Neural progenitor cell (in vitro differentiated cells): Measurements from ENCODE around the gene GNAQ. TPM values are rescaled to one million over a fixed set of nuclear protein-coding genes. Genes with fewer than 3 reads are reported as not detected.

Source experiments
- DNase-seq: peaks from one replicate; pipeline ENCODE4 v3.0.0-alpha.2; 2016; ENCODE audit warnings: low spot score
- H2AFZ ChIP-seq: fragments of 200-600 bp; sonication (generic); replicated peaks from 2 replicates; pipeline ENCODE4 v1.6.1; 2016; ENCODE audit warnings: antibody characterized with exemption
- H3F3A ChIP-seq: fragments of 200-600 bp; sonication (generic); 2 replicates; pipeline ENCODE4 v1.6.1; 2016; ENCODE audit warnings: antibody characterized with exemption, low read depth
- H3K27ac ChIP-seq: fragments of 200-600 bp; sonication (generic); 2 replicates; pipeline ENCODE4 v1.5.1; 2016; ENCODE audit warnings: mild to moderate bottlenecking
- H3K27me3 ChIP-seq: fragments of 200-600 bp; sonication (generic); 2 replicates; pipeline ENCODE4 v1.6.1; 2016; ENCODE audit warnings: mild to moderate bottlenecking, moderate library complexity
- H3K36me3 ChIP-seq: fragments of 200-600 bp; sonication (generic); 2 replicates; pipeline ENCODE4 v1.5.1; 2016
- H3K4me1 ChIP-seq: fragments of 200-600 bp; sonication (generic); 2 replicates; pipeline ENCODE4 v1.6.1; 2016; ENCODE audit warnings: mixed run types
- H3K4me2 ChIP-seq: fragments of 200-600 bp; sonication (generic); 2 replicates; pipeline ENCODE4 v1.6.1; 2016
- H3K4me3 ChIP-seq: fragments of 200-600 bp; sonication (generic); 2 replicates; pipeline ENCODE4 v1.5.1; 2016
- H3K79me2 ChIP-seq: fragments of 200-600 bp; sonication (generic); 2 replicates; pipeline ENCODE4 v1.6.1; 2016; ENCODE audit warnings: low read depth
- H3K9ac ChIP-seq: fragments of 200-600 bp; sonication (generic); 2 replicates; pipeline ENCODE4 v1.6.1; 2016
- H3K9me3 ChIP-seq: fragments of 200-600 bp; sonication (generic); 2 replicates; pipeline ENCODE4 v1.5.1; 2016; ENCODE audit warnings: low read depth
- H4K20me1 ChIP-seq: fragments of 200-600 bp; sonication (generic); 2 replicates; pipeline ENCODE4 v1.6.1; 2016; ENCODE audit warnings: low read depth
- H3K27ac Mint-ChIP-seq: 3 replicates; pipeline ENCODE4 v1.8.0; 2021; ENCODE audit warnings: mixed read lengths
- H3K27me3 Mint-ChIP-seq: 2 replicates; pipeline ENCODE4 v1.8.0; 2022; ENCODE audit warnings: low read depth, mild to moderate bottlenecking, inconsistent platforms, moderate library complexity, mixed read lengths; ENCODE audit not compliant: insufficient read depth
- H3K36me3 Mint-ChIP-seq: 3 replicates; pipeline ENCODE4 v1.8.0; 2021; ENCODE audit warnings: mixed read lengths
- H3K4me1 Mint-ChIP-seq: 3 replicates; pipeline ENCODE4 v1.8.0; 2021; ENCODE audit warnings: mixed read lengths
- H3K4me3 Mint-ChIP-seq: 3 replicates; pipeline ENCODE4 v1.8.0; 2021; ENCODE audit warnings: mild to moderate bottlenecking, moderate library complexity, mixed read lengths
- H3K9me3 Mint-ChIP-seq: 3 replicates; pipeline ENCODE4 v1.8.0; 2020; ENCODE audit warnings: mixed read lengths
- EZH2 ChIP-seq: fragments of 200-600 bp; sonication (generic); IDR thresholded peaks from 2 replicates; pipeline ENCODE4 v1.6.1; 2017; ENCODE audit warnings: antibody characterized with exemption, mild to moderate bottlenecking, moderate library complexity
- EZH2phosphoT487 ChIP-seq: fragments of 200-600 bp; sonication (generic); IDR thresholded peaks from 2 replicates; pipeline ENCODE4 v1.6.1; 2017; ENCODE audit warnings: antibody characterized with exemption
- total RNA-seq: library from RNA; depleted of rRNA; stranded (reverse); fragments of >200 nt; gene quantifications from 2 replicates; pipeline ENCODE4 v1.2.3, GENCODE V29; 2015; ENCODE audit warnings: low replicate concordance
- TF ChIP-seq, protein P1 (sequence below): fragments of 200-600 bp; sonication (generic); IDR thresholded peaks from 2 replicates; pipeline ENCODE4 v1.5.1; 2017; ENCODE audit warnings: antibody characterized with exemption, mild to moderate bottlenecking

GNAQ gene
- total RNA-seq, 1 donor from 2014 or later = 87.9 TPM

DNA sequence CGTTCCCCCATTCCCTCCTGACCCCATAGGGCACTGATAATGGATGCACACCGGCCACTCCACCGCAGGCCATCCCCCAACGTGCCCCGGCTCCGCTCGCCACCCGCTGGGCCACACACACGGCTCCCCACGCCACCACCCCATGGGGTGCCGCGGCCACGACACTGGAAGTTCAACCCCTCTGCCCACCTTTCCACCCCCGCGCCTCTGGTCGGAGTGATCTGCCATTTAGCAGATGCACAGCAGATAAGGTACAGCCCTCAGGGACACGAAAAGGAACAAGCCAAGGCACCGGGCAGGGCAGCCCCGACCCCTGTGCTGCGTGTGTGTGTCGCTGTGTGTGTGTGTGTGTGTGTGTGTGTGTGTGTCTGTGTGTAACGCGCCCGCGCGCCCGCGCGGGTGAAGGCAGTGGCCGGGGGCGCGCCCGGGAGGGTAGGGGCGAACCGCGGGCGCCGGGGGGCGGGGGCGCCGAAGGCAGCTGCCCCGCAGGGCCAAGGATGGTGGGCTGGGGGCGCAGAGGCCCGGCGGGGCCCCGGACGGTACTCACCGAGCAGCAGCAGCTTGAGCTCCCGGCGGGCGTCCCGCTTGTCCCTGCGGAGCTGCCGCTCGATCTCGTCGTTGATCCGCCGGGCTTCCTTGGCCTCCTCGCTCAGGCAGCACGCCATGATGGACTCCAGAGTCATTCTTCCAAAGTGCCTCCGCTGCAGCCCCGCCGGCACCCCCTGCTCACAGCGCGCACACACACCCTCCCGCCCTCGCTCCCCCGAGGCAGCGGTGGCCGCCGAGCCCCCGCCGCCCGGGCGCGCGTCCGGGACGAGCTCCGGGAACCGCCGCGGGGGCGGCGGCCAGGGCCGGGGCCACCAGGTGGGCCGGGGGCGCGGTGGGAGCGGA is 813 bp downstream of the GNAQ start:
- Mint-ChIP-seq H3K4me3 (peak overlapping the region; percentile 96), H3K27me3 (peaks cover 6% of the 10 kb centered on the region), H3K4me1 (peaks cover 28% of the 10 kb centered on the region), H3K36me3 (peaks cover 2% of the 10 kb centered on the region), H3K27ac (peak overlapping the region; percentile 85), H3K9me3 (no peaks in the 10 kb centered on the region)
- Histone ChIP-seq H3K9ac (peak overlapping the region; percentile 5), H3K27me3 (no peaks in the 10 kb centered on the region), H3K36me3 (no peaks in the 10 kb centered on the region), H4K20me1 (peaks cover 45% of the 10 kb centered on the region), H3K79me2 (peaks cover 52% of the 10 kb centered on the region), H3K4me3 (peak overlapping the region; percentile 92), H3K4me2 (peak overlapping the region; percentile 83), H2AFZ (peak overlapping the region; percentile 65), H3K9me3 (no peaks in the 10 kb centered on the region), H3K27ac (peak overlapping the region; percentile 95), H3F3A (peaks cover 26% of the 10 kb centered on the region), H3K4me1 (peaks cover 28% of the 10 kb centered on the region)
- peak; percentile 81 for DNase-seq
- TF ChIP-seq, protein P1, sequence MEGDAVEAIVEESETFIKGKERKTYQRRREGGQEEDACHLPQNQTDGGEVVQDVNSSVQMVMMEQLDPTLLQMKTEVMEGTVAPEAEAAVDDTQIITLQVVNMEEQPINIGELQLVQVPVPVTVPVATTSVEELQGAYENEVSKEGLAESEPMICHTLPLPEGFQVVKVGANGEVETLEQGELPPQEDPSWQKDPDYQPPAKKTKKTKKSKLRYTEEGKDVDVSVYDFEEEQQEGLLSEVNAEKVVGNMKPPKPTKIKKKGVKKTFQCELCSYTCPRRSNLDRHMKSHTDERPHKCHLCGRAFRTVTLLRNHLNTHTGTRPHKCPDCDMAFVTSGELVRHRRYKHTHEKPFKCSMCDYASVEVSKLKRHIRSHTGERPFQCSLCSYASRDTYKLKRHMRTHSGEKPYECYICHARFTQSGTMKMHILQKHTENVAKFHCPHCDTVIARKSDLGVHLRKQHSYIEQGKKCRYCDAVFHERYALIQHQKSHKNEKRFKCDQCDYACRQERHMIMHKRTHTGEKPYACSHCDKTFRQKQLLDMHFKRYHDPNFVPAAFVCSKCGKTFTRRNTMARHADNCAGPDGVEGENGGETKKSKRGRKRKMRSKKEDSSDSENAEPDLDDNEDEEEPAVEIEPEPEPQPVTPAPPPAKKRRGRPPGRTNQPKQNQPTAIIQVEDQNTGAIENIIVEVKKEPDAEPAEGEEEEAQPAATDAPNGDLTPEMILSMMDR = no peak
- no peak for TF ChIP-seq EZH2
- no peak for TF ChIP-seq EZH2phosphoT487

DNA sequence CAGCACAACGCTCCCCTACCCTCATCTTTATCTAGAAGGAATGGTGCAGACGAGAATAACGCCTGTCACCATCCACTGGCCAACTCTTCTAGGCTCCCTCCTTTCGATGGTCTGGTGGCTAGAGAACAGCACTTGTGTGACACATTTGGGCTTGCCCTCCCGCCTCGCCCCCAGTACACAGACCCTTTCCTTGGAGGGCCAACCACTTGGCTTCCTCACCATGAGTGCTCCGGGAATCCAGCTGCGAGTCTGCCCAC is 1.4 kb downstream of the GNAQ start:
- Histone ChIP-seq H3K4me1 (peaks cover 32% of the 10 kb centered on the region), H3K36me3 (no peaks in the 10 kb centered on the region), H3K27me3 (no peaks in the 10 kb centered on the region), H3K79me2 (peaks cover 58% of the 10 kb centered on the region), H3K9ac (no peak overlapping the region), H3K9me3 (no peaks in the 10 kb centered on the region), H3K4me2 (peak overlapping the region; percentile 83), H2AFZ (no peak overlapping the region), H4K20me1 (peaks cover 45% of the 10 kb centered on the region), H3K27ac (no peak overlapping the region), H3F3A (peaks cover 26% of the 10 kb centered on the region), H3K4me3 (peak overlapping the region; percentile 92)
- peaks cover 2% of the 10 kb centered on the region for H3K36me3 Mint-ChIP-seq
- peak; percentile 53 for DNase-seq
- peak overlapping the region; percentile 96 for H3K4me3 Mint-ChIP-seq
- peaks cover 6% of the 10 kb centered on the region for H3K27me3 Mint-ChIP-seq
- peaks cover 31% of the 10 kb centered on the region for H3K4me1 Mint-ChIP-seq
- TF ChIP-seq, protein P1 = no peak
- no peak for TF ChIP-seq EZH2
- no peak for TF ChIP-seq EZH2phosphoT487
- peaks cover 3% of the 10 kb centered on the region for H3K9me3 Mint-ChIP-seq
- peak overlapping the region; percentile 85 for H3K27ac Mint-ChIP-seq

DNA sequence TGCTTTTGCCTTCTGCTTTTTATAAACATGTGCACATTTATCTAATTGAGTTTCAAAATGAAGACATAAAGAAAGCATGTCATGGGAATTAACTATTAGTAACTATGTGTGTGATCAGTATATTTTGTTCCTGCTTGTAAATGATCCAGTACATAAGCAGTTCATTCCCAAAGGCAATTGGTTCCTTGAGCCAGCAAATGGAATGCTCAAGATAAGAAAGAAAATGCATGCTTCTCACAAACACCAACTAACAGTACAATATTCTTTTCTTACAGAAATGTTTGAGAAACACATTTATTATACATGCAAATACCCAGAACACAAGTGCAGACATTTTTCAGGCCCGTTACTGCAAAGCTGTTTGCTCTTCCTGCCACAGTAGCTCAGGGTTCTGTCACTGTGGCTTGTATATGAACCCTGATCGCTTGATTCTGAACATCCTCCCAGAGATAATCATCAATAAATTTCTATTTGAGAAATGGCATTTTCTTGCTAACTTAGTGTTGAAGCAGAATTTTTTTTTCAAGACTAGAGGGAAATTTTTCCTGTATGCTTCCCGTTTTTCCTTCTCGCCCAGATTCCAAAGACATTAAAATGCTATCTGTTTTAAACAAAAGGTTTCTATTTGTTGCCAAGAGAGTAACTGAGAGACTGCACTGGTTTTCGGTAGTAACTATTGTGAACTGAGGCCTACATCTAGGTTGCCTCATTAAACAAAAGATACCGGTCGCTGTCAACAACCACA is 1.9 kb downstream of the GNAQ start:
- Histone ChIP-seq H3K27ac (no peak overlapping the region), H4K20me1 (peaks cover 45% of the 10 kb centered on the region)

More for the DNA sequence above, 1.9 kb downstream of the GNAQ start:
- Mint-ChIP-seq H3K4me3 (peak overlapping the region; percentile 96), H3K27me3 (peaks cover 6% of the 10 kb centered on the region), H3K27ac (no peak overlapping the region), H3K9me3 (peaks cover 3% of the 10 kb centered on the region), H3K36me3 (peaks cover 4% of the 10 kb centered on the region), H3K4me1 (peaks cover 31% of the 10 kb centered on the region)
- Histone ChIP-seq H3K9ac (no peak overlapping the region), H3K9me3 (no peaks in the 10 kb centered on the region), H3K79me2 (peaks cover 63% of the 10 kb centered on the region), H3K4me2 (peak overlapping the region; percentile 83), H2AFZ (no peak overlapping the region), H3K4me3 (peak overlapping the region; percentile 92), H3K27me3 (no peaks in the 10 kb centered on the region), H3F3A (peaks cover 26% of the 10 kb centered on the region), H3K4me1 (peaks cover 32% of the 10 kb centered on the region), H3K36me3 (no peaks in the 10 kb centered on the region)
- DNase-seq = no peak
- TF ChIP-seq, protein P1 = no peak
- TF ChIP-seq EZH2phosphoT487 (no peak), EZH2 (no peak)
